ENCODE measurements around the gene MAP2K4.

The MAP2K4 gene

DNA sequence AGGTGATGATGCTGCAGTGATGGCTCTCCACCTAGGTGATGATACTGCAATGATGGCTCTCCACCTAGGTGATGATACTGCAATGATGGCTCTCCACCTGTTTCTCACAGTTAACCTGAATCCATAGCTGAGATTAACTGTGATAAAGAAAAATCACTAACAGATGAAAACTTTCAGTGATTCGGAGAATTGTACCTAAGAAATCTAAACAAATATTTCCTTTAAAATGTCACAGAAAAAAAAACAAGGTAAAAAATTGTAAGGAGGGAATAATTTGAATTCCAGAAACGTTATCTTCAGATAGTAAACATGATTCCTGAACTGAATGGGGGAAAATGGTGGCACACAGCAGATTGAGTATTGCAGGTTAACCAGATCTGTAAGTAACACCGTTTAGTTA, 113.4 kb downstream of the MAP2K4 start:
- Histone ChIP-seq H3K4me2 (ENCODE audit: low read length) (no peak overlapping the region), H3K27me3 (ENCODE audit: control insufficient read depth, low read length) (no peaks in the 10 kb centered on the region), H4K20me1 (ENCODE audit: control insufficient read depth, insufficient read depth, low read depth, low read length) (no peaks in the 10 kb centered on the region), H3K9me2 (replicated peaks; ENCODE audit: control insufficient read depth, low read length) (no peaks in the 10 kb centered on the region), H3K27ac (ENCODE audit: low read depth, low read length) (no peak overlapping the region), H3K79me2 (ENCODE audit: control insufficient read depth, low read length) (no peaks in the 10 kb centered on the region), H3K4me1 (ENCODE audit: control insufficient read depth, low read length) (no peaks in the 10 kb centered on the region), H3K9me3 (ENCODE audit: control insufficient read depth, insufficient read depth, low read length) (no peaks in the 10 kb centered on the region), H3K36me3 (ENCODE audit: control insufficient read depth, low read length) (peaks cover 46% of the 10 kb centered on the region), H3K4me3 (ENCODE audit: low read length) (no peak overlapping the region), H3F3A (ENCODE audit: control insufficient read depth, insufficient read depth) (no peaks in the 10 kb centered on the region)
- TF ChIP-seq EZH2phosphoT487 (IDR thresholded peaks at IDR 0.05; ENCODE audit: borderline replicate concordance, low read length) = no peak
- TF ChIP-seq, protein P1, sequence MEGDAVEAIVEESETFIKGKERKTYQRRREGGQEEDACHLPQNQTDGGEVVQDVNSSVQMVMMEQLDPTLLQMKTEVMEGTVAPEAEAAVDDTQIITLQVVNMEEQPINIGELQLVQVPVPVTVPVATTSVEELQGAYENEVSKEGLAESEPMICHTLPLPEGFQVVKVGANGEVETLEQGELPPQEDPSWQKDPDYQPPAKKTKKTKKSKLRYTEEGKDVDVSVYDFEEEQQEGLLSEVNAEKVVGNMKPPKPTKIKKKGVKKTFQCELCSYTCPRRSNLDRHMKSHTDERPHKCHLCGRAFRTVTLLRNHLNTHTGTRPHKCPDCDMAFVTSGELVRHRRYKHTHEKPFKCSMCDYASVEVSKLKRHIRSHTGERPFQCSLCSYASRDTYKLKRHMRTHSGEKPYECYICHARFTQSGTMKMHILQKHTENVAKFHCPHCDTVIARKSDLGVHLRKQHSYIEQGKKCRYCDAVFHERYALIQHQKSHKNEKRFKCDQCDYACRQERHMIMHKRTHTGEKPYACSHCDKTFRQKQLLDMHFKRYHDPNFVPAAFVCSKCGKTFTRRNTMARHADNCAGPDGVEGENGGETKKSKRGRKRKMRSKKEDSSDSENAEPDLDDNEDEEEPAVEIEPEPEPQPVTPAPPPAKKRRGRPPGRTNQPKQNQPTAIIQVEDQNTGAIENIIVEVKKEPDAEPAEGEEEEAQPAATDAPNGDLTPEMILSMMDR (IDR thresholded peaks at IDR 0.05; ENCODE audit: low read depth, low read length, poor library complexity, severe bottlenecking) = no peak

DNA sequence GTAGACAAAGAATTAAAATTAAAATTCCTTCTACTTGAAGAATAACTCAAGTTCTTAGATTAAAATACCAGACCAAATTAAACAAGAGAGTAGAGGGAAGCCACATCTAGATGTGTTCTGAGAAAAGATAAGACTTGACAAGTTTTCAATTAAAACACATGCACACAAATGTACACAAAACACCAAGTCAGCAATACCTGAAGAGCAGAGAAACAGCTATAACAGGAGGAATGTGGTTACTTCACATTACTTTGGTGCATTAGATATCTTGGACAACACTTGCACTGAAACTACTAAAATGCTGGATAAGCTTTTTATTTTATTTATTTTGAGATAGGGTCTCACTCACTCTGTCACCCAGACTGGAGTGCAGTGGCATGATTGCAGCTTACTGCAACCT, 113.9 kb downstream of the MAP2K4 start:
- Histone ChIP-seq H3F3A (ENCODE audit: control insufficient read depth, insufficient read depth) (no peaks in the 10 kb centered on the region), H3K9me3 (ENCODE audit: control insufficient read depth, insufficient read depth, low read length) (no peaks in the 10 kb centered on the region), H4K20me1 (ENCODE audit: control insufficient read depth, insufficient read depth, low read depth, low read length) (no peaks in the 10 kb centered on the region), H3K4me2 (ENCODE audit: low read length) (no peak overlapping the region), H3K9me2 (replicated peaks; ENCODE audit: control insufficient read depth, low read length) (no peaks in the 10 kb centered on the region), H3K27ac (ENCODE audit: low read depth, low read length) (no peak overlapping the region), H3K36me3 (ENCODE audit: control insufficient read depth, low read length) (peaks cover 41% of the 10 kb centered on the region), H3K79me2 (ENCODE audit: control insufficient read depth, low read length) (no peaks in the 10 kb centered on the region), H3K4me1 (ENCODE audit: control insufficient read depth, low read length) (no peaks in the 10 kb centered on the region), H3K27me3 (ENCODE audit: control insufficient read depth, low read length) (no peaks in the 10 kb centered on the region), H3K4me3 (ENCODE audit: low read length) (no peak overlapping the region)
- TF ChIP-seq EZH2phosphoT487 (IDR thresholded peaks at IDR 0.05; ENCODE audit: borderline replicate concordance, low read length) = no peak
- TF ChIP-seq, protein P1 (IDR thresholded peaks at IDR 0.05; ENCODE audit: low read depth, low read length, poor library complexity, severe bottlenecking) = no peak

DNA sequence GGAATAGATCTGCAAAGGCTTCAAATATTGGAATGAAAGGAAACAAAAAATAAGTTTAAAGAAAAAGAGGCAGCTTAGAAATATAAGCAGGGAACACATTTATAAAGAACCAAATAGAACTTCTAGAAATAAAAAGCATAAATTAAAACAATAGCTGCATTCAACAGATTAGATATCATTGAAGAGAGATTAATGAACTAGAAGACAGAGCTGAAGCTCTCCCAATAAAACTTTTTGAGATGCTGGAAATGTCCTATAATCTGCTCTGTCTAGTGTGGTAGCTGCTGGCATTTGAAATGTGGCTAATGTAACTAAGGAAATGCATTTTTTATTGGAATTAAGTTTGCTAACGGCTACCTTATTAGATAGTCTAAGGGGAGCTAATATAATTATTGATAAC, 115.6 kb downstream of the MAP2K4 start:
- no peaks in the 10 kb centered on the region for H3F3A ChIP-seq (ENCODE audit: control insufficient read depth, insufficient read depth)
- no peaks in the 10 kb centered on the region for H3K9me2 ChIP-seq (replicated peaks; ENCODE audit: control insufficient read depth, low read length)
- TF ChIP-seq, protein P1 (IDR thresholded peaks at IDR 0.05; ENCODE audit: low read depth, low read length, poor library complexity, severe bottlenecking) = no peak
- TF ChIP-seq EZH2phosphoT487 (IDR thresholded peaks at IDR 0.05; ENCODE audit: borderline replicate concordance, low read length) = no peak
- H3K27me3 ChIP-seq (ENCODE audit: control insufficient read depth, low read length) = no peaks in the 10 kb centered on the region
- no peaks in the 10 kb centered on the region for H3K79me2 ChIP-seq (ENCODE audit: control insufficient read depth, low read length)
- no peaks in the 10 kb centered on the region for H3K4me1 ChIP-seq (ENCODE audit: control insufficient read depth, low read length)
- H3K27ac ChIP-seq (ENCODE audit: low read depth, low read length) = no peak overlapping the region
- H3K4me3 ChIP-seq (ENCODE audit: low read length) = no peak overlapping the region
- H4K20me1 ChIP-seq (ENCODE audit: control insufficient read depth, insufficient read depth, low read depth, low read length) = no peaks in the 10 kb centered on the region
- H3K36me3 ChIP-seq (ENCODE audit: control insufficient read depth, low read length) = peaks cover 34% of the 10 kb centered on the region
- H3K4me2 ChIP-seq (ENCODE audit: low read length) = no peak overlapping the region
- no peaks in the 10 kb centered on the region for H3K9me3 ChIP-seq (ENCODE audit: control insufficient read depth, insufficient read depth, low read length)

DNA sequence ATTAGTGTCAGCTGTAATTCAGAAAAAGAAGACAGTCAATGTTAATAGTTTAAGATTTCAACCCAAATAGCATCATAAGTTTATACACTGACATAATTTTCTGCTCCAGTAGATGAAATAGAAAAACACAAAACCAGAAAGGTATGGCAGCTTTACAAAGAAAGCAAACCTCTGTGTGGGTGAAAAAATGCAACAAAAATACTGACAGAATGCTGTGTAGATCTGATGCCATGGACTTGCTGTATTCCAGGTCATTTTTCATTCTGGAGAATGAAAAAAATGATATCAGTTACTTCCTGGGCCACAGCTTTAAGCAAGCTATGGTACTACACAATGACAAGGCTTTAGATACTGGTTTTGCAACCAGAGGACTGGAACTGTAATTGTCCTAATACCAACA, 116.0 kb downstream of the MAP2K4 start:
- Histone ChIP-seq H4K20me1 (ENCODE audit: control insufficient read depth, insufficient read depth, low read depth, low read length) (no peaks in the 10 kb centered on the region), H3K79me2 (ENCODE audit: control insufficient read depth, low read length) (no peaks in the 10 kb centered on the region), H3K9me3 (ENCODE audit: control insufficient read depth, insufficient read depth, low read length) (no peaks in the 10 kb centered on the region), H3F3A (ENCODE audit: control insufficient read depth, insufficient read depth) (no peaks in the 10 kb centered on the region), H3K4me3 (ENCODE audit: low read length) (no peak overlapping the region), H3K36me3 (ENCODE audit: control insufficient read depth, low read length) (peaks cover 34% of the 10 kb centered on the region), H3K9me2 (replicated peaks; ENCODE audit: control insufficient read depth, low read length) (no peaks in the 10 kb centered on the region), H3K27me3 (ENCODE audit: control insufficient read depth, low read length) (no peaks in the 10 kb centered on the region), H3K4me1 (ENCODE audit: control insufficient read depth, low read length) (no peaks in the 10 kb centered on the region), H3K4me2 (ENCODE audit: low read length) (no peak overlapping the region), H3K27ac (ENCODE audit: low read depth, low read length) (no peak overlapping the region)
- TF ChIP-seq, protein P1 (IDR thresholded peaks at IDR 0.05; ENCODE audit: low read depth, low read length, poor library complexity, severe bottlenecking) = no peak
- no peak for TF ChIP-seq EZH2phosphoT487 (IDR thresholded peaks at IDR 0.05; ENCODE audit: borderline replicate concordance, low read length)
